Hematopoietic multipotent progenitor cell treated with erythropoietin and hydrocortisone succinate and interleukin-3 and kit ligand, for 15 days (in vitro differentiated cells): ENCODE measurements around the gene CCDC184.

Experiments
- DNase-seq: peaks from one replicate; pipeline ENCODE4 v3.0.0-alpha.2; 2015; ENCODE audit warnings: low spot score

Gene CCDC184

DNA sequence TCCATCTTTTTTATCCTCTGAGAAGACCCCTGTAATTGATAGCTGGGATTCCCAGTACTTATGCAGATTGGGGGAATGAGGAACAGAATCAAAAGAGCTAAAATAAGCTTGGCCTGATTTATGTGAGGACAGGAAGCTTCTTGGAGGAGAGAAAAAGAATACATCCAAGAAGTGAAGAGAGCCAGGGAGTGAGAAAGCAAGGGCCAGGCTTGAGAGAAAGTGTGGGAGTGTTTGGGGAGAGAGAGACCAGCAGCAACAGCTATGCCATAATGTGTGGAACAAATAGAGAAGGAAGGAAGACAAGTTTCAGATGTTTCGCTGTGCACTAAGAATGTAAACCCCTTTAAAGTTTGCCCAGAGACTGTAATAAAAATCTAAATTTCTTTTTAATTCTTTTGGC is 4.0 kb upstream of the CCDC184 start:
- DNase-seq, result no peak

- DNase-seq, result no peak
These were observed 3.0 kb upstream of the CCDC184 start for GRCh38 chr12:48180424-48180823.

GRCh38 chr12:48180857-48181495 is 2.5 kb upstream of the CCDC184 start:
- DNase-seq, result no peak

- DNase-seq, result no peak
These were observed 813 bp upstream of the CCDC184 start for GRCh38 chr12:48182631-48183030.

DNA sequence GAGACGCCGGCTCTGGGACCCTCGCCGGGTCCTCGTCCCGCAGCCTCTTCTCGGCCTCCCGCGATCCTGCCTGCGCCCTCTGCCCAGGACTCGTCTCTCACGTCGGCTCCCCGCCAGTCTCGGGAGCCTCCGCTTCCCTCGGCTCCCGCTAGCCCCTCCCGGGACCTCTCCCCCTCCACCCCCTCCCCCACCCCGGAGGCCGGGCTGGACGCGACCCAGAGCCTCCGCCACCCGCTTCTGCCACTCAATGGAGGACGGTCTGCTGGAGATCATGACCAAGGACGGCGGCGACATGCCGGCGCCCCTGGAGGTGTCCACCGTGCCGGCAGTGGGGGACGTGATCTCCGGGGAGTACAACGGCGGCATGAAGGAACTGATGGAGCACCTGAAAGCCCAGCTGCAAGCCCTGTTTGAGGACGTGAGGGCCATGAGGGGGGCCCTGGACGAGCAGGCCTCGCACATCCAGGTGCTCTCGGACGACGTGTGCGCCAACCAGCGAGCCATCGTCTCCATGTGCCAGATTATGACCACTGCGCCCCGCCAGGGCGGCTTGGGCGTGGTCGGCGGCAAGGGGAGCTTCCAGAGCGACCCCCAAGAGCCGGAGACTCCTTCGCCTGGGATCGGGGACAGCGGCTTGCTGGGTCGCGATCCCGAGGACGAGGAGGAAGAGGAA is 568 bp downstream of the CCDC184 start:
- DNase-seq, result no peak

GRCh38 chr12:48184549-48184922 is 1.1 kb downstream of the CCDC184 start:
- no peak for DNase-seq

DNA sequence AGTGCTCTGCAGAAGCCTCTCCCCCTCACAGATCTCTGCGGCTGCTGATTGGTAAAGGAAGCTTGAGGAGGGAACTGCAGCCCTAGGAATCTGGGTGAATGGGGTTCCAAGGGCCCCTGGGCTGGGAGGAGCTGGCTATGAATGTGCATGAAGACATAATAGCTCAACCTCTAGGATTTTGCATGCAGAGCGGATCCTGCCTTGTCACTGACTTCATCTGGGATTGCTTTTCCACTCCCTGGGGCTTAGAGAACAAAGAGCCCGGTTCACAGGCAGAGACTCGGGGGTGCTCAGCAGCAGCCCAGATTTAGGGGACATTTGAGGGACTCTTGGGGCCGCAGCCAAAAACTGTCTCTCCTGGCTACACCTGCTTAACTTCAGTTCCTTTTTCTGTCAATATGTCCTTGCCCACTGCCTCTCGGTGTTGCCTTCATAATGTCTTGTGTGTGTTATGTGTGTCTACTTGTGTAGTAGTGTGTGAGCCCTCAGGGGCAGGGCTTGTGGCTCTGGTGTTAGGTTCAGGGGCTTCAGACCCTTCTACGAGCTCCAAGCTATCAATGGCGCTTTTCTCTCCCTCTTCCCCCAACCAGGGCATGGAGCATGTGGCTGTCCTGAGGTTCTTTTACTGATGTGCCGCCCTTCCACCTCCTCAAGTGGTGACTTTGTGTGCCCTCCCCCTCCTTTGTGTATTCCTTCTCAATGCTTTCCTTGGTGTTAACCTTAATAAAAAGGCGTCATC is 1.9 kb downstream of the CCDC184 start:
- DNase-seq, result no peak

DNA sequence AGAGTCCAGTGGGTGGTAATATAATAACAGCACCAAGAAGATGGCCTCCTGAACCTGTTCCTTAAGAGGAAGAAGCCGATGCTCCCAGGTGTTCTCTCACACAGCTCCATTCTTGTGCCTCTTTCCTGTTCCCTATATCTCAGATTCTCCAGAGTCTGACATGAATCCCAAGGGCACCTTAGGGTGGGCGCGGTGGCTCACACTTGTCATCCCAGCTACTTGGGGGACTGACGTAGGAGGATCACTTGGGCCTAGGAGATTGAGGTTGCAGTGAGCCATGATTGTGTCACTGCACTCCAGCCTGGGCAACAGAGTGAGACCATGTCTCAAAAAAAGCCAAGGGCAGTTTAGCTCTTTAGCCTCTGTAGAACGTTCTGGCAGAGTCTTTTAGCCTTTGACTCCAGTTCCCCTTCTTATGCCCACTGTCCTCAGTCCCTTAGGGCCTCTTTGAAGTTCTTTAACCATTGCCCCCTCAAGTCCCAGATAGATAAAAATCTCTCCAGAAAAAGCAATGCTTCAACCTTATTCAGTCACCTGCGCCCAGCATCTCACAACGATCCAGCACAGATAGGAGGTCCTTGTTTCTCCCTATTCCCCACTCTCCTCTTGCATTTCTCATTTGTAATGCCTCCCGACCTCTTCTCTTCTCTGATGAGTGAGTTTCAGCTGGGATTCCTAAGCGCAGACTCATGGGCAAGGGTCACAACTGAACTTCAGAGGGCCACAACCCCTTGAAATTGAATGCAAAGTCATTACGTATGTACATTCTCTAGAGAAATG is 4.7 kb downstream of the CCDC184 start:
- no peak for DNase-seq

GRCh38 chr12:48189331-48190125 is 6.1 kb downstream of the CCDC184 start:
- DNase-seq, result peak; percentile 77

- no peak for DNase-seq
These were observed 7.7 kb downstream of the CCDC184 start for GRCh38 chr12:48191096-48191495.

- DNase-seq, result no peak
These were observed 9.4 kb downstream of the CCDC184 start for GRCh38 chr12:48192861-48193260.

GRCh38 chr12:48193623-48194022 is 10.2 kb downstream of the CCDC184 start:
- no peak for DNase-seq

DNA sequence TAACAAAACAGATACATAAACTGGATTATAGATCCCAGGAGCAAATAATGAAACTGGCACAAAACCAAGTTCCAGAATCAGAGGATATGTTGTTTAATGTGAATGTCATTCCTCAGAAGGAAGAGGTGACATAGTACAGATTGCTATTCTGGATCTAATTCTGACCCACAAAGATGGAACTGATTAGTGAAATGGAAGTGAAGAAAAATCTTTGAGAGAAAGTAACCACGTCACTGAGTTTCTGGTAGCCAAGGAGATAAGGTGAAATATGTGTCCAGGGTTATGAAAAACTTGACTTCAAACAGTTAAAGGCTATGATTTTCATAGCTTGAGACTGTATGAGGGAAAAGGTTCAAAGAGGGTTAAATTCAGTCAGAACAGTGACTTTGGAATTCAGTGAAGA is 11.4 kb downstream of the CCDC184 start:
- DNase-seq, result no peak

GRCh38 chr12:48197549-48197970 is 14.1 kb downstream of the CCDC184 start:
- peak; percentile 26 for DNase-seq

DNA sequence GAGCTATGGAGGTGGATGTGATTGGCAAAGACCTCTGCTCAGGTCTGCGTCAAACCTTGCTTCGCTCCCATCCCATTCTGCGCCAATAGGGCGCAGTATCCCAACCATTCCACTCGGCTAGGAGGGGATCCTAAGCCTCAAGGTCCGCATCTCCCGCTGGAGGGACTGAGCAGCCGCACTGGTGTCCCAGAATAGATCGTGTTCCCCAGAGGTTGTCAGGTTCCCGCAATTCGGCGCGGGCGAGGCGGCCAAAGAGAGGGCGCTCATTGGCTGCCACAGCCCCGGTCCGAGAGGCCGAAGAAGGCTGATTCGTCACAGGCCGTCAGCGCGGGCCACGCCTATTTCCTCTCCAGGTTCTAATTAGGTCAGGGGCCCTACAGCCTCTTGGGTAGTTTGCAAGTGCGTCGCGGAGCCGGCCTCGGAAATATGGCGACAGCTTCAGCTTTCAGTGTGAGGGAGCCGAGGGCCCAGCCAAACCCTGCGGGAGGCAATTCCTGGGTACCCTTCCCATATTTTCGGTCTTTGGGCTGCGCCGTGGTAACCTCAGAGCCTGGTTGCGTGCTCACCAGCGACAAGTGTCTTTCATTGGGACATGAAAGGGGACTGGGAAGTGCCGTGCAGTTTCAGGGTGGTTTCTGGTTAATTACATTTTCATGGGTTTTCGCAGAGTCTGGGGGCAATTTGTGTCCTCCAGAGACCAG is 14.7 kb downstream of the CCDC184 start:
- peak; percentile 89 for DNase-seq

DNA sequence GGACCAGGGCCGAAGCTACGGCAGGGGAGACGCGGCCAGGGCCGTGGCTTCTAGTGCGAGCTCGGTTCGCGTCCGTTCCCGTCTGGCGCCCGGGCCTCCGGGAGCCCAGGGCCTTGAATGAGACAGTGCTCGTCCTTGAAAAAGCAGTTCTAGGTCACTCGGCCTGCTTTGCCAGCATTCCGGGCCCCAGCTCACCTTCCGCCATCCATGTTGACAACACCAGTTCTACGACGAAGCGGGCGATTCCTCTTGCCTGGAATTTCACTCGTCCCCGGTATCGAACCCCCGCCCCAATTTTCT is 15.2 kb downstream of the CCDC184 start:
- DNase-seq, result no peak

GRCh38 chr12:48198985-48199384 is 15.5 kb downstream of the CCDC184 start:
- no peak for DNase-seq

DNA sequence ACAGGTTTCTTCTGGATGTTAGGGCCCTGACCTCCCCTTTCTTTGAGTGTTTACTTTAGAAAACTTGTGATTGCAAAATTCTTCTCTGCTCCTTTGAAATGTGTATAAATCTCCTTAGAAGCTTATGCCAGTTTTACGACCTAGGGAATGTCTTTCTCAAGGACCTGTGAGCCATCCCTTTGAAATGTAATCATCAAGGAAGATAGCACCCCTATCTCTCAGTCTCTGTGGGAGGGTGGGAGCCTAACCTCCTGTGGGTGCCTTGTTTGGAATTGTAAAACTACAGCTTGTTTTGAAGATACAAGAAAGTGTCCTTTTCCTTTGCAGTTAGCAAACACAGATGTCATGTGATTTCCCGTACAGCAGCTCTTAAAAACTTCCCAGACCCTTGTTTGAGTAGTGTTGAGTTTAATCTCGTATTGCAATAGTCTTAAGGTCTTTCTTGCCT is 16.4 kb downstream of the CCDC184 start:
- DNase-seq, result no peak

DNA sequence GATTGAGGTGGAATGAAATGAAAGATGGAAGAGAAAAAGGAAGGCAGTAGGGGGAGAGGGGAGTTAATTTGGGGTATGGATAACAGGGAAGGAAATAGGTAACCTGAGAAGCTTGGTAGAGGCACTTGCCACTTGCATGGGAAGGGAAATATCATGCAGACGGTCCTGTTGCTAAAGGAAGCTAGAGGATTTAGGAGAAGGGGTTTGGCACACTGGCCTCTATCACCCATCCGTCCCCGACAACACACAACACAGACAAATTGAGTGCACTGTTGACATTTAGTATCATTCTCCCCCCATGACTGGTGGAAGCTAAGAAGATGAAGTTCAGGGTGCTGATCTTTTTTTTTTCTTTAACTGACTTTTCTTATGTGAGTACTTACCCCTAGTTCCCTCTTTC is 17.6 kb downstream of the CCDC184 start:
- no peak for DNase-seq

DNA sequence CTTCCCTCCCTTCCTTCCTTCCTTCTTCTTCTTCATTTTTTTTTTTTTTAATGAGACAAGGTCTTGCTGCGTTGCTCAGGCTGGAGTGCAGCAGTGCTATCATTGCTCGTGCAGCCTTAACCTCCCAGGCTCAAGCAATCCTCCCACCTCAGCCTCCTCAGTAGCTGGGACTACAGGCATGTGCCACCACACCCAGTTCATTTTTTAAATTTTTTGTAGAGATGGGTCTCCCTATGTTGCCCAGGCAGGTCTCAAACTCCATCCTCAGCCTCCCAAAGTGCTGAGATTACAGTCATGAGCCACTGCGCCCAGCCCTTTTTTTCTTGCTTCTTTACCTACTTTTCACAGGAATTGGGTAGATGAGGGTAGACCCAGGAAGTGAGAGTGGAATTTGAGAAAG is 18.1 kb downstream of the CCDC184 start:
- no peak for DNase-seq

- DNase-seq, result no peak
These were observed 19.3 kb downstream of the CCDC184 start for GRCh38 chr12:48202766-48203165.
